HG03565 (cell line): ENCODE measurements around the gene VSIG10L.

ENCODE experiments used
- ATAC-seq: cut with Tn5 transposase; IDR thresholded peaks from one replicate; pipeline ENCODE4 v1.9.1; 2021; ENCODE audit warnings: mild to moderate bottlenecking, moderate library complexity; ENCODE audit not compliant: unreplicated experiment

The VSIG10L gene

GRCh38 chr19:51318687-51319648 lies 23.0 kb downstream of the VSIG10L start:
- no peak for ATAC-seq

- no peak for ATAC-seq
Observed at GRCh38 chr19:51317968-51318367, 24.0 kb downstream of the VSIG10L start.

GRCh38 chr19:51317376-51317775 lies 24.6 kb downstream of the VSIG10L start:
- no peak for ATAC-seq

GRCh38 chr19:51316688-51317087 lies 25.3 kb downstream of the VSIG10L start:
- ATAC-seq, result no peak

- ATAC-seq, result no peak
Observed at GRCh38 chr19:51311351-51312257, 30.3 kb downstream of the VSIG10L start, which contains the start of gene IGLON5. Gene IGLON5, plus strand, starts transcription at chr19:51311644. Its CDS starts 204 bp downstream, at chr19:51311848.

GRCh38 chr19:51305479-51305878 lies 36.5 kb downstream of the VSIG10L start:
- no peak for ATAC-seq

- no peak for ATAC-seq
Observed at GRCh38 chr19:51301266-51301665, 40.7 kb downstream of the VSIG10L start.

GRCh38 chr19:51297406-51297805 lies 44.5 kb downstream of the VSIG10L start:
- ATAC-seq, result no peak

- ATAC-seq, result no peak
Observed at GRCh38 chr19:51296336-51297093, 45.4 kb downstream of the VSIG10L start.

GRCh38 chr19:51295382-51296126 lies 46.4 kb downstream of the VSIG10L start:
- ATAC-seq, result no peak

- no peak for ATAC-seq
Observed at GRCh38 chr19:51294977-51295375, 47.0 kb downstream of the VSIG10L start.

- no peak for ATAC-seq
Observed at GRCh38 chr19:51294211-51294976, 47.5 kb downstream of the VSIG10L start.

GRCh38 chr19:51293571-51294210 lies 48.2 kb downstream of the VSIG10L start:
- ATAC-seq, result no peak

- no peak for ATAC-seq
Observed at GRCh38 chr19:51292971-51293370, 49.0 kb downstream of the VSIG10L start.

- no peak for ATAC-seq
Observed at GRCh38 chr19:51289635-51290034, 52.3 kb downstream of the VSIG10L start.

- ATAC-seq, result no peak
Observed at GRCh38 chr19:51285682-51286081, 56.3 kb downstream of the VSIG10L start.

- ATAC-seq, result no peak
Observed at GRCh38 chr19:51282335-51282734, 59.6 kb downstream of the VSIG10L start.
